GM21447 (cell line): ENCODE results near the gene AUTS2.
A peak's percentile ranks its signal among the peaks of the same experiment; 100 is the strongest.

ENCODE experiments used
- ATAC-seq: cut with Tn5 transposase; IDR thresholded peaks from one replicate; pipeline ENCODE4 v1.9.1; 2021; ENCODE audit not compliant: unreplicated experiment

The AUTS2 gene

DNA sequence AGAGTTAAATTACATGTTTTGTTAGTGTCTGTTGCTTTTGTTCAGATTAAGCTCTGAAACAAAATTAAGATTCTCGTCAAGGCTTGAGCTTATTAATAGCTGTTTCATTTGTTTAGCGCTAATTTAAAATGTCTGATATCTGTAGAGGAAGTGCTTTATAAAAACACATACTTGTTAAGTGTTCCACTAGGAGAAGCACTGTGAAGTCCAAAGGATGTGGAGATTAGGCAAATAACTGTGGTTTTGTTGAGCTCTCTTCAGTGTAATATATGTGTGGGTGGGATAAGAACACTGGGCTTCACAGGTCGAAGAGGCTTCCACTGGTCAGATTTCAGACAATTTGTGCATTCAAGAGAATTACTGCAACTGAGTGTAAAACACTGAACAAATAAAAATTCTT is 242.0 kb downstream of the AUTS2 start:
- ATAC-seq = no peak

DNA sequence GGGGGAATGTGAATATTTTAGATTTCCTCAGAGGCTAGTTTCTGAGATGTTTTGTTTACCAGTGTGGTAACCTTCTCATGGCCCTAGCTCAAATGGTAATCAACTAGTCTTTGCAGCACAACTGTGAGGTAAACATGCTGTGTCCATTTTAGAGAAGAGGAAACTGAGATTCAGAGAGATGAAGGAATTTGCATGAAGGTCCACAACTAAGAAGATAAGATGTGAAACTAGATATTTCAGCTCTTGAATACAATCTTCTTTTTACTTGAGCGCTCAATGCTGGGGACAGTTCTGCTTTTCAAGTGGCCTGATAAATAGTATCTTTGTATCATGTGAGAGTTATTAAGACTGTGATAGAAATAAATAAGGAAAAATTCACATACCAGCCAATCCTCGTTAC is 245.4 kb downstream of the AUTS2 start:
- peak; percentile 70 for ATAC-seq

DNA sequence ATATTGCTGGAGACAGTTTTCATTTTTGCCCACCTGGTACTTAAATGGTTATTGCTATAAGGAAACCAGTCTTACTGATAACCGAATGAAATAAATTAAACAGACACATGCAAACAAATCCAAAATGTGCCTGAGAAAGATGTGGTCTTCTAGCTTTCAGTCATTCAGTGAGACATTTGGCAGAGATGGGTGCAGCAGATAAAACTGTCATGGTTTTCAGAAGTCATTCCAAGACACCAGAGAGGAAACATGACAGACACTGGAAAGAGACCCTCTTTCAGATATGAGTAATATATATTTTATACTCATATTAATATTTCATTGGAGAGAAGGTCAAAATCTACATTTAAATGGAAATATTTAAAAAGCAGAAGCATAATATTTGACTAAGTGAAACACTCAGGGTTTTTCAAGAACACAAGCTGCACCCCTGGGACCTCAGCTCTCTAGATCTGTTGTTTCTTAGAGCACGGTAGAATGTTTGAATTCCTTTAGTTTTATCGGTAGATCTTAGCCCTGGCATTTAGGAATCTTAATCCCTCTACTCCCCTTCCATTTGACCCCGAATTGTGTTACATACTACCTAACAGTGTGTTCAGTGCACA is 246.1 kb downstream of the AUTS2 start:
- ATAC-seq = peak; percentile 34

DNA sequence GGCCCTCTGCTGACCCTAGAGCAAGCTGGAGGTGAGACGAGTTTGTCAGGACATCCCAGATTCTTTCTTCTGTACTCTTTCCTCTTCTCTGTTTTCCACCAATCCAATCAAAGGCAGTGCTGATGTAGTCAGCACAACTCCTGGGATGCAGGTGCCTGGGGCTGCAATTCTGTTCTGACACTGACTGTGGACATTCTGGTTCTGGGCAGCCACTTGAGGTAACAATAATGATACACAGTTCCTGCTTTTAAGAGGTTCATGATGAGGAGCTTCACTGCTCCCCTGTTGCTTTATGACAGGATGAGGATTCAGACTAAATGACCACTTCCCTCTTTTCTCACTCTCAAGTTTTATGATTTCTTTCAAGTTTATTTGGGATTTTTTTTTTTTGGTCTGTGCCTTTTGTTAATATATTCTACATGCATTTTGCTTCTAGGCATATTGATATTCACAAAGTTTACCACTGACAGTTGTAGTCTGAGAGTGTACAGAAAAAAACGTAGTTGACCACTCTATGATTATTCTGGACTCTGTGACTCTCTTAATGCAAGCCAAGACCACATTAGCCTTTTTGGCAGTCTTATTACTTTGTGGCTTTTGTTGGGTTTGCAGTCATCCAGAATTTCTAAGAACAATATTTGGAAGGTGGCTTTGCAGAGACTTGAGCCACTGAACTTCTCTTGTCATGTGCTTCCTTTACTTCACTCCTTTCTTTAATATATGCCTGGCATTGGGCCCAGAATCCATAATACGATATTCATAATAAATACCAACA is 247.6 kb downstream of the AUTS2 start:
- no peak for ATAC-seq

DNA sequence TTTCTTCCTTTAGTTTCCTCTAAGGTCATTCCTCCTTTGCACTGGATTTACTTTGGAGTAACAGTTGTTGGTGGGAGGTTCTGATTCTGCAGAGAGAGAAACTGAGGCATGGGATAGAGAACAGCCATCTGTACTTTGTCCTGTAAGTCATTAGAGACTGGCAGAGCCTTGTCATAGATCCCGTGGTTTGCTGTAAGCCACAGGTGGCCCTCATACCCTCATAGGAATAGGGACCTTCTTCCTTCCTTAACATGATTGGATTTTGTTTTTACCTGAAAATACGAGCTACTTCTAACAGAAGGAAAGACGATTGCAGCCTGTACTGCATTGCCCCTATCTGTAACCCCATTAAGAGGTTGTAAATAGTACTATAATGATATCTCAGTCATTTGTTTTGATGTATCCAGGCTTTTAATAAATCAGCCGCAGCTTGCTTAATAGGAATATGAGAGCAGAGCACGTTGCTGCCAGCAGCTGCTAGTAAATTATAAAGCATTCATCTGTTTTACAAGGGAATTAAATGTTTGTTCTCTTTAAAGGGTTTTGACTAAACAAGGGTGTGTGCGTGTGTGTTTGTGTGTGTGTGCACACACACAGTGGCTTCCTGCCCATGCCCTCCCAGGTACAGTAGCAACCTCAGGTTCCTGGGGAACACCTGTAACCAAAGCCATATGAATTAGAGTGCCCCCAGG is 249.8 kb downstream of the AUTS2 start:
- ATAC-seq = no peak

DNA sequence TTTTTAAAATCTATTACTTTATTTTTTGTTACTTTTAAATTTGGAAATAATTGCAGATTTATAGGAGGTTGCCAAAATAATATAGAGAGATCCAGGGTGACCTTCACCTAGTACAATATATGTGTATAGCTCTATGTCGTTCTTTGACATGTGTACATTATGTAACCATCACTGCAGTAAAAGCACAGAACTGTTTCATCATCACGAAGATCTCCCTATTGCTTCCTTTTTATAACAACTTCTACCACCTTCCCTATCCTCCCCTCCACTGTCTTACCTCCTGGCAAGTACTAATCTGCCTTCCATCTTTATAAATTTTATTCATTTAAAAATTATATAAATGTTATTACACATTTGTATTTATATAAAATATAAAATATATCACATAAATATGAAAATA is 251.0 kb downstream of the AUTS2 start:
- ATAC-seq = no peak

DNA sequence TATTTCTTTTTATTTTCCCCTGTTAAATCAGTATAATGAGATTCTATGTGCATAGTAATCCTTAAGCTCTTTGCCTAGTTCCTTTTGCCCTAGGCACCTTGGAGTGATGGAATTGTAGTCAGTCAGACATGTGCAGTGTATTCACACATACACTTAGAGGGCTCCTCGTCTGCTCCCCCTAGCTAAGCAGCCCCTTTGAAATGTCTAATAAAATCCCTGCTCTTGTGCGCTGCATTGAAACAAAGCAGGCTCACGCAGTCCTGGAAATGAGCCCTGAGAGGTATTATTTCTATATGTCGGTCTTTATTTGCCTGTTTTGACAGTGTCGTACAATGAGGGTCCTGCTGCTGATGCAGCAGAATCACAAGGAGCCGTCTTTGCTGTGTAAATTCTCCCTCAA is 258.7 kb downstream of the AUTS2 start:
- no peak for ATAC-seq

DNA sequence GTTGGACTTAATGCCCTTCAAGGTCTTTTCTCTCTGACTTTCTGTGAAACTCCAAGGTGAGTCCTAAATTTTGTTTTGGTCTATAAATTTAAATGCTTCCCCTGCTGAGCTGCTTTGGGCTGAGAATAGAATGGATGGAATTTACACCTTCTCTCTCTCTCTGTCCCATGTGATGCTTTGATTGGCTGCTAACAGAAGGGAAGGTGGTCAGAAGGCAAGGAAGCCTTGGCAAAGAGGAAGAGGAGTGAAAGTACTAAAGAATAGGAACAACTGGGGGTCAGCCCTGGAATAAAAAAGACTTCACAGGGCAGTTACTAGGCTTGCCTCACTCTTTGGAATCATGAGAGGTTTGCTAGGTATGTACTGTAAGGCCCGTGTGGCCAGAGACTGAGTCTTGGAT is 260.2 kb downstream of the AUTS2 start:
- no peak for ATAC-seq

DNA sequence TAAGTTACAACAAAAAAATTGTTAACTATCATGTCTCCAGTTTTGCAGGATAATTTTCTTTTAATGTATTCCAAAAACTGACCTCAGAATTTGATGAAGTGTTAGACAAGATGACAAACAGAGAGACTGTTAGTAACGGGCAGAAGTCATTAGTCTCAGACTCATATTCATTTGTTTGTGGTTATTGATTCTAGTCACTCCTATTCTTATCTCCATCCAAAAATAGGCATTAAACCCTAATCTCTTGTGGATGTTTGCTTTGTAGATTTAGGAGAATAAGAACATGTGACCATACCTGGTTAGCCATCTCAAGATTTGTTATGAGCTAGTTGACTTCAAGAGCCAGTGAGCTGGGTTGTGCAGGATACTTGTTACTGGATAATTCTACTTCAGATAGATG is 261.1 kb downstream of the AUTS2 start:
- no peak for ATAC-seq

DNA sequence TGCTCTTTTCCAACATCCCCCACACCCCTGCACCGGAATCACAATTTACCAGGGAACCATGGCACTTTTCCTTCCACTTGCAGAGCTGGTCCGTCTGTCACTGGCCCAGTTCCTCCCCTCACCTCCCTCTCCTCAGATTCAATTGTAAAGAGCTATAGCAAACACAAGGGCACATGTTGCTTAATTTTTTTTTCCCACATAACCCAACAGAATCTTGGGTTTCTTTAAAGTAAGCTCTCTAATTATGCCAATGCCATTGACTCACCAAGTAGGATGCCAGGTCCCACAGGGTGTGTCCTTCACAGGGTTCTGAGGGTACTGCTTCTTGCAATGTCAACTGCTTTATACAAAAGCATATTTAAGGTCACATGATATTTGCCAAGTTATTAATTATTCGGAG is 262.2 kb downstream of the AUTS2 start:
- no peak for ATAC-seq

DNA sequence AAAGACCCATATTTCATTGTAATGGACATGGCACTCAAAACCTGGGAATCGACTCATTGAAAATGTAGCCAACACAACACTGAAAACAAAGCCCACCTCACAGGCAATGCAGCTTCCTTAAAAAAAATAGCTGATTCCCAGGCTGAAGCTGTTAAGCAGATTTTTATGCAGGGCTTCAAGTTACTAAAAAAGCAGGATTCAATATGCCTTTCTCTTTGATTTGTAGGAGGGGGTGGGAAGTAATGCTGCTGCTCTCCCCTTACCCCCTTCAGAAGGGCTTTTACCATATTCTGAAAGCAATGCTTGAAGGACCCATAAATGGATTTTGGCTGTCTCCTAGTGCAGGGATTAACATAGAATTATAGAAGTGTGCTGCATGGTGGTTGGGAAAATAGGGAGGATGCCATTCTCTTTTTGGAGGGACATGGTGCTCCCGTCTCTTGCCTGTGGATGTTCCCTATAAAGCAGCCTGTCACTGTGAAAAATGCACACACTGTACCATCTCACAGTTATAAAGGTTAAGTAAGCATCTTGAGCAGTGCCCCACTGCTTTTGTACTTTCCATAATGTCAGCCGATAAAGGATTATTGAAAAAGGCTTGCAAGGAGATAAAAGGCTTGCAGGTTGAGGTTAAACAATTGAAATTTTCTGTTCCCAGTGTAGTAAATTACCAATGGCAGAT is 262.8 kb downstream of the AUTS2 start:
- no peak for ATAC-seq

DNA sequence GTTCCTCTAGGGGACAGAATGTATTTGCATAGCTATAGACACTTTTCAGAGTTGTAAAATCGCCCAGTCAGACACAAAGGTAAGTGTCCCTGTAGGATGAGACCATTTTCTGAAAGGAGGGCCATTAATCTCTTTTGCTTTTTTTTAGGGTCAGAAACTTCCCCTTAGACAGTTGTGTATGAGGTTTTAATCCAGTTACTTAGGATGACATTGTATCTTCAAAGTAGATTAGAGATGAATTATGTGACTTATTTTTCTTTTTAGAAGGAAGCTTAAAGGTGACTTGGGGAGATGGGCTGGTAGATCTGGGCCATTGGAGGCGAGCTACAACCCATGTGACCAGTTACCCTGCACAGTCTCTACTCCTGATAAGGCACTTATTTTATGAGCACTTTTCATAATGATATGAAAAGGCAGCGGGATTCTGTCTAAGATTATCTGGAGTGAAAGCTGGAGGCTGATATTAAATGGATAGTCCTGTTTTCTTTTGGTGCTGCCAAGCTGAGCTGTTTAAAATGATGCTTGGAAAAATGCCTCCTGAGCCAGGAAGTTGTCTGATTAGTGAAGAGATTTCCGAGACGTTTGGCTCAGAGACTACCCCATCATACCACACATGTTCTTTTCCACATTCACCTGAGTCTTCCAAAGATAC is 264.3 kb downstream of the AUTS2 start:
- no peak for ATAC-seq

DNA sequence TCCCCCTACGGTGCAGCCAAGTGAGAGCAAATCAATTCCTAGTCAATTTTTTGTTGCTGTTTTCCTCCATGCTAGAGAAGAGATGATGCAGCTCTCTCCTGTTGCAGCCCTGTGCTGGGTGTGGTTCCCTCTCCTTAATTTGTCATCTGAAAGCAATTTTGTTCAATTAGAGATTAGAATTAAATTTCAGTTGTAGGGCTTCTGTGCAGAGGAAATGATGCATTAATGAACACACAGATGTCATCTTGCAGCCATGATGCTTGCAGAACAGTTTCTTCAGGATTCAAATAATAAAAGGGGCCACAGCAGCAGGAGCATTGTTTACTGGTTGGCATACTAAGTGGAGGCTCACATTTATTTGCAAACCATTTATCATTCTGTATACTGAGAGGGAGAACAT is 266.0 kb downstream of the AUTS2 start:
- no peak for ATAC-seq

DNA sequence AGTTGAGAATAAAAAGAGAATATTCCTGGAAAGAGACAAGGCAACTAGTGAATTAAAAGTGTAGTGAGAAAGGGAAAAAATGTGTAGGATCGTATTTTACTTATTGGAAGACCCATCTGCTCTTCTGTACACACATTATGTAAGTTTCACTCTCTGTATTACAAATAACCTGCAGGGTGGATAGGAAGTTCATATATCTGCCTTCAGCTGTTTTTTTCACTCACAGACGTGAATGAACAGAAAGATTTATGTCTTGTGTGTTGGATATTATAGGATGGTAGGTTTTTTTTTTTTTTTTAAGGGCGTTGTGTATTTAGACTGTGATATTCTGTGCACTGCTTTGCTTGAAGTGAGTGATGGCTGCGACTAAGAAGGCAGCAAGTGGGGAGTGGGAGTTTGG is 266.5 kb downstream of the AUTS2 start:
- ATAC-seq = peak; percentile 73

DNA sequence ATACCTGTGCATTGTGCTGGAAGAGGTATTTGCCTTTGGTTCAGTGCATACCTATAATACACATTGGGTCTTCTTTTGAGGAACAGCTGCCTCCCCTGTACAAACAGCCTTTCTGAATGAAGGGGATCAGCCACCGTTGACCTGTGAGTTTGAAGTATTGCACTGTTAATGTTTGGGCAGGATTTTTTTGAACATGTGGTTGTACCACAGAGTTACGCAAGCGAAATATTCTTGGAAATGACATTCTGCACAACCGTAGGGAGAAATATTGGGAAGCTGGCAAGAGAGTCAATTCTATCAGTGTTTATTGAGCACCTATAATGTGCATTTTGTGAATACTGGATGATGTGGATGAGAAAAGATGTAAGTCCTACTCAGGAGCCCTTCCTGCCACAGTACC is 270.6 kb downstream of the AUTS2 start:
- ATAC-seq = no peak

DNA sequence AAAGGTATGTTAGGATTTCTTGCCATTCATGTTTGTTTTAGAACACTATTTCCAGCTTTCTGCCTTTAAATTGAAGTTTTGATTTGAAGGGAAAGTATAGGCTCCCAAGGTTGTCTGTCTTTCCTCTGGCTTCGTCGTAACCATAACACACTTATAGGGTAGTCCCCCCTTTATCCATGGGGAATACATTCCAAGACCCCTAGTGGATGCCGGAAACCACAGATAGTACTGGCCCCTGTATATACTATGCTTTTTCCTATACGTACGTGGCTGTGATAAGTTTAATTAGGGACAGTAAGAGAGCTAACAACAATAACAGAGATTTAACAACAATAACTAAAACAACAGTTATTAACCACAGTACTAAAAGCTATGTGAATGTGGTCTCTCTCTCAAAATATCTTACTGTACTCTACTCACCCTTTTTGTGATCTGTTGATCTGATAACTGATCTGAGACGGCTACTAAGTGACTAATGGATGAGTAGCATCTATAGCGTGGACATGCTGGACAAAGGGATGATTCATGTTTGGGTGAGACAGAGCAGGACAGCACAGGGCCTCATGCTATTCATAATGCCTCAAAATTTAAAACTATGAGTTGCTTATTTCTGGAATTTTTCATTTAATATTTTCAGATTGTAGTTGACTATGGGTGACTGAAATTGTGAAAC is 273.1 kb downstream of the AUTS2 start:
- no peak for ATAC-seq

DNA sequence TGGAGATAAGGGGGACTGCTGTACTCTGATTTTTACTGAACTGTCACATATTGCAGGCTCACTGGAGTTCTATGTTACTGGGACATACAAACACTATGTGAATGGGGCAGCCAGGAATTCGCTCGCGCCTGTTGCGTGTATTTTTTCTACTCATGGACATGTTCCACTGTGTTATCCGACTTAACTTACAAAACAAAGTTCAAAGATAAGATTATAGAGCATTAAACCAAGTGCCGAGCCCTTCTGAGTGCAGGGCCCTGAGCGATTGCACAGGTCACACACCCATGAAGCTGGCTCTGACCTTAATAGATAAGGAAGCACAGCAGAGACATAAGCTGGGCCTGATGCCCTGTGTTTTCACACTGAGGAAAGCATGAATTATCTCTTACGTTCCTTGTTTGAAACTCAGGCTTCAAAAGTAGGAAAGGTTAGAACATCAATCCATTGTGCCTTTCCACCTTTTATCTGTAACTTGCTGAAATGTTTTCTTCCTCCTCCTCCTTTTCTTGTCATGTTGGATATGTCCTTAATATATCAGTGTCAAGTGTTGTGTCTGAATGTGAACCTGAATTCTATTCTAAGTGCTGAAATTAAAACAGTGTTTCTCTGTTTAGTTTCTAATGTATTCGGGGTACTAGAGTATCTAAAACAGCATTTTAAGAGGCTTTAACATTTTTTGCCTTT is 273.8 kb downstream of the AUTS2 start:
- ATAC-seq = no peak

DNA sequence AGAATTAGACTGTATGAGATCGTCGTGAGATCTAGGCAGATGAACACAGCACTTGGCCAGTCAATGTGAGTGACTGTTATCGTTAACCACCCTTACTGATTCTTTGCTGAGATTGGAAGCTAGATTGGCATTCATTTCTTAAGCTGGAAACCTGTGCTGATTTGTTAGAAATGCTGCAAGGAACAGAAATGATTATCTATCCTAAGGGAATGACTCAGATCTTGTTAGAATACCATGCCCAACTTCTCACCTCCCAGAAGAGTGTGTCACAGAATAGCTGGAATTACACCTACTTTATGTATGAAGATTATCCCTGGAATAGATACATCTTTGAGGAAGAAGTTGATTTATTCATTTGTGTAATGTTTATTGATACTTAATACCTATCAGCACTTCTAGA is 275.2 kb downstream of the AUTS2 start:
- ATAC-seq = no peak

DNA sequence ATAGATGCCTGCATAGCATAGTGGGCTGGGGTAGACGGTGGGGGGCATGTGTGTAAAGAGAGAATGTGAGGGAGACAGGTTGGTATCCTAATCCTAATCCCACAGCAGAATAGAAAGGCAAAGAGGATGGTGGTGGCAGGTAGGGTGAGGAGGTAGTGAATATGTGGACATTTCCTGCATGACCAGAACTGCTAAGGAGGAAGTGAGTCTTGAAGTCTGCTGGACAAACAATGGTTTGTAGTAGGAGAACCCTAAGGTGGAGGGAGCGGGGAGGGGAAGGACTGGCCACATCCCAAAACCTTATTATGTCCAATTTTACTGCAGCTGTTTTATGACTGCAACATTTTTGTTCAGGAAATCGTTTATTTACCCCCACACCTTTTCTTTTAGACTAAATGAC is 279.7 kb downstream of the AUTS2 start:
- no peak for ATAC-seq

DNA sequence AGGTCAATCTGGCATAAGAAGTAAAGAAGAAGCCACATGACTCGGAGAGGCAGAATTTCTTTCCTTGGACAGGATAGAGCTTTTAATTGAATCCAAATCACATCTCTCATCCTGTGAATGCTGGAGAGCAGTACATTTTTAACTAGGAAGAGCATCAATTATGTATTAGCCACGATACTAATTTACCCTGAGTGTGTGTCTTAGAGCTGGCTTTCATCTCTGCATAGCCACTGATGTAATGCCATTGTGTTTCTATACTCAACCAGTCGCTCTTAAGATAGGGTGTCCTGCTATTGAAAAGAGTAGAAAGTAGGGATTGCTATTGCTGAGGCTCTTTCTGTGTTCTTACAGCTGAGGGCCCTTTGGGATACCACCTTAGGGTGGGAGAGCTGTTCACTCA is 280.3 kb downstream of the AUTS2 start:
- ATAC-seq = no peak
